ENCODE results near the gene CPLX4.

CPLX4 gene

GRCh38 chr18:59357928-59358327 is 39.5 kb upstream of the CPLX4 start:
- peaks cover 23% of the 10 kb centered on the region for H3K36me3 ChIP-seq (replicated peaks)
- TF ChIP-seq CTCF (IDR thresholded peaks at IDR 0.05; ENCODE audit: low read depth, low read length, missing control alignments), result no peak
- H3K4me3 ChIP-seq (ENCODE audit: low read depth, low read length), result peak overlapping the region; percentile 99
- H3K27me3 ChIP-seq (replicated peaks), result no peaks in the 10 kb centered on the region
- peak overlapping the region; percentile 90 for H3K27ac ChIP-seq
- in situ Hi-C loops (cut with HindIII; ENCODE audit: low pct_ligation_motif_present, low sequenced_read_pairs), result no loop called here
- peak; percentile 77 for DNase-seq

DNA sequence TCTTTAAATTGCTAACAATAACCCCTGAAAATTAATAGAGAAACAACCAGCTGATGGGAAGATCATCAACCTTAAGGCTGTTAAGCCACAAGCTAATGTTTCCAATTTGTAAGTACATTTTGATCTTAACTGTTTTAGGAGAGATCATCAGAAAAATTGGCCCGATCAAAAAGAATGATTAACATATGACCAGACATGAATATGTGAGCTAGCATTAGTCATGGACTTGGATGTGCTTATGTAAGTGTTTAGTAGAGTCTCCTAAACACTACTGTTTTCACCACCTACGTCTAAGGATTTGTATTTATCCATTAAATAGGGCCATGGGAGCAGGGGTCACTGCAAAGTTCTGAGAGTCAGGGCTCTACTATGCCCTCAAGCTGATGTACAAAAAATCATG is 36.3 kb upstream of the CPLX4 start:
- Histone ChIP-seq H3K27me3 (replicated peaks) (no peaks in the 10 kb centered on the region), H3K36me3 (replicated peaks) (peaks cover 47% of the 10 kb centered on the region), H3K4me3 (ENCODE audit: low read depth, low read length) (no peak overlapping the region), H3K27ac (no peak overlapping the region)
- DNase-seq, result no peak
- in situ Hi-C loops (cut with HindIII; ENCODE audit: low pct_ligation_motif_present, low sequenced_read_pairs), result no loop called here
- TF ChIP-seq CTCF (IDR thresholded peaks at IDR 0.05; ENCODE audit: low read depth, low read length, missing control alignments), result no peak

GRCh38 chr18:59353079-59353680 is 34.7 kb upstream of the CPLX4 start:
- H3K4me3 ChIP-seq (ENCODE audit: low read depth, low read length), result no peak overlapping the region
- no peak for TF ChIP-seq CTCF (IDR thresholded peaks at IDR 0.05; ENCODE audit: low read depth, low read length, missing control alignments)
- DNase-seq, result no peak
- peaks cover 60% of the 10 kb centered on the region for H3K36me3 ChIP-seq (replicated peaks)
- in situ Hi-C loops (cut with HindIII; ENCODE audit: low pct_ligation_motif_present, low sequenced_read_pairs), result no loop called here
- no peak overlapping the region for H3K27ac ChIP-seq
- H3K27me3 ChIP-seq (replicated peaks), result no peaks in the 10 kb centered on the region

- no peak for TF ChIP-seq CTCF (IDR thresholded peaks at IDR 0.05; ENCODE audit: low read depth, low read length, missing control alignments)
- no peak overlapping the region for H3K4me3 ChIP-seq (ENCODE audit: low read depth, low read length)
- in situ Hi-C loops (cut with HindIII; ENCODE audit: low pct_ligation_motif_present, low sequenced_read_pairs), result no loop called here
- no peak overlapping the region for H3K27ac ChIP-seq
- H3K36me3 ChIP-seq (replicated peaks), result peaks cover 66% of the 10 kb centered on the region
- no peaks in the 10 kb centered on the region for H3K27me3 ChIP-seq (replicated peaks)
- no peak for DNase-seq
These were observed 33.9 kb upstream of the CPLX4 start for GRCh38 chr18:59352250-59352855.

DNA sequence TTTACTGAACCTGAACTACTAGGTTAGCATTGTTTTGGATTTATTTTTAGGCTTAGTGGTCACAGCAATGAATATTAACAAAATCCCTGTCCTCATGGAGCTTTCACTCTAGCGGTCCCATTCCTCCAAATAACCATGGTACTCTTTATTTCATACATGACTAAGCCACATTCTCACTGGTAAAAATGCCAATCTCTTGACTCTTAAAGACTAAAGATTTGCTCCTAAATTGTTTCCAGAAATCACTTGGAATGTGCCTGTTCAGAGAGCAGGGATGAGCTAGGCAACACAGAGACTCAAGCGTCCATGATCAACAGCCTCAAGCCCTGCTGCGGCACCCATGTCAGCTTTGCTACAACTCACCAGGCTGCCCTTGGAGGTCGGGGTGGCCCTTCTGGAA is 27.1 kb upstream of the CPLX4 start:
- H3K4me3 ChIP-seq (ENCODE audit: low read depth, low read length), result no peak overlapping the region
- DNase-seq, result no peak
- H3K27ac ChIP-seq, result no peak overlapping the region
- no peaks in the 10 kb centered on the region for H3K27me3 ChIP-seq (replicated peaks)
- no peak for TF ChIP-seq CTCF (IDR thresholded peaks at IDR 0.05; ENCODE audit: low read depth, low read length, missing control alignments)
- H3K36me3 ChIP-seq (replicated peaks), result peaks cover 51% of the 10 kb centered on the region
- in situ Hi-C loops (cut with HindIII; ENCODE audit: low pct_ligation_motif_present, low sequenced_read_pairs), result no loop called here

- in situ Hi-C loops (cut with HindIII; ENCODE audit: low pct_ligation_motif_present, low sequenced_read_pairs), result no loop called here
- Histone ChIP-seq H3K27ac (no peak overlapping the region), H3K27me3 (replicated peaks) (no peaks in the 10 kb centered on the region), H3K36me3 (replicated peaks) (peaks cover 52% of the 10 kb centered on the region), H3K4me3 (ENCODE audit: low read depth, low read length) (no peak overlapping the region)
- DNase-seq, result no peak
- no peak for TF ChIP-seq CTCF (IDR thresholded peaks at IDR 0.05; ENCODE audit: low read depth, low read length, missing control alignments)
These were observed 26.5 kb upstream of the CPLX4 start for GRCh38 chr18:59344996-59345395.

Measured in brain microvascular endothelial cell (primary cell).